K562 (cell line): ENCODE measurements around the gene EML3. TPM values are rescaled to one million over a fixed set of nuclear protein-coding genes. Genes with fewer than 3 reads are reported as not detected.

Experiments used
- FOXM1 ChIP-seq, 2 experiments: fragments of 450-650 bp in 1 of 2; sonication (generic) in 1 of 2; formaldehyde crosslinking in 1 of 2; IDR thresholded peaks; 2 replicates each; pipeline versions ENCODE4 v1.6.1 to v1.9.0; 2017 to 2022; ENCODE audit warnings: low read depth in 2 of 2, mild to moderate bottlenecking in 2 of 2, missing genetic modification reagents in 1 of 2, moderate library complexity in 1 of 2
- HDAC8 ChIP-seq: fragments of 450-650 bp; IDR thresholded peaks from 2 replicates; pipeline ENCODE4 v1.6.1; 2016; ENCODE audit warnings: mild to moderate bottlenecking, missing genetic modification characterization, moderate library complexity, missing compliant biosample characterization
- POLR3A ChIP-seq: IDR thresholded peaks from 2 replicates; pipeline ENCODE4 v1.6.1; 2011; ENCODE audit warnings: borderline replicate concordance, mild to moderate bottlenecking, moderate library complexity; ENCODE audit not compliant: insufficient read length, insufficient read depth; ENCODE audit errors: extremely low read depth
- SMAD1 ChIP-seq: fragments of 150-350 bp; IDR thresholded peaks from 2 replicates; pipeline ENCODE4 v1.6.1; 2014; ENCODE audit warnings: low read length, low read depth; ENCODE audit not compliant: partially characterized antibody
- TAF9B ChIP-seq: fragments of 450-650 bp; IDR thresholded peaks from 2 replicates; pipeline ENCODE4 v1.6.1; 2018; ENCODE audit warnings: mild to moderate bottlenecking; ENCODE audit not compliant: partially characterized antibody
- ZNF224 ChIP-seq: sonication (generic); formaldehyde crosslinking; IDR thresholded peaks from 2 replicates; pipeline ENCODE4 v1.8.0; 2022; ENCODE audit warnings: mild to moderate bottlenecking, missing genetic modification reagents
- polyA plus RNA-seq, 8 experiments: library from polyadenylated mRNA; depleted of rRNA in 4 of 8; stranded (reverse) in 5 of 8; unstranded in 3 of 8; fragments of >200 nt; fragmentation: Nextera tagmentation in 2 of 8; fragmentation: Illumina TruSeq in 1 of 8; extraction: Ambion mirVana in 2 of 8; extraction: Trizol in 1 of 8; gene quantifications; 2 replicates each; pipeline versions ENCODE4 v1.2.1 to v1.2.3, GENCODE V29; 2011 to 2014; ENCODE audit warnings: inconsistent platforms in 1 of 8, missing spikeins in 1 of 8
- total RNA-seq, 7 experiments: library from RNA; depleted of rRNA in 6 of 7; stranded (reverse); fragments of >200 nt in 6 of 7; fragmentation: Illumina TruSeq in 2 of 7; extraction: Trizol in 2 of 7; gene quantifications; 2 replicates each; pipeline versions ENCODE4 v1.2.1 to v1.2.3, GENCODE V29; 2011 to 2021; ENCODE audit warnings: low replicate concordance in 1 of 7
- TF ChIP-seq, protein P1 (sequence below): fragments of 250-450 bp; sonication (Bioruptor Pico); IDR thresholded peaks from 2 replicates; pipeline ENCODE4 v1.4.0; 2020; ENCODE audit warnings: mild to moderate bottlenecking, moderate library complexity, borderline replicate concordance
- TF ChIP-seq, protein P2 (sequence below): fragments of 250-450 bp; sonication (Bioruptor Pico); IDR thresholded peaks from 2 replicates; pipeline ENCODE4 v1.5.0; 2021; ENCODE audit warnings: mild to moderate bottlenecking, moderate library complexity
- TF ChIP-seq, protein P3 (sequence below): sonication (generic); formaldehyde crosslinking; IDR thresholded peaks from 2 replicates; pipeline ENCODE4 v1.8.0; 2023; ENCODE audit warnings: mild to moderate bottlenecking, missing genetic modification reagents
- TF ChIP-seq, protein P4 (sequence below), 2 experiments: fragments of 200-800 bp in 1 of 2; sonication (Bioruptor generic) in 1 of 2; sonication (generic) in 1 of 2; formaldehyde crosslinking in 1 of 2; IDR thresholded peaks in 1 of 2; conservative IDR thresholded peaks in 1 of 2; 2 replicates each; pipeline versions ENCODE4 v1.5.0 to v1.6.1; 2016 to 2020; ENCODE audit warnings: missing compliant biosample characterization in 1 of 2, missing genetic modification characterization in 1 of 2, missing genetic modification reagents in 1 of 2
- TF ChIP-seq, protein P5 (sequence below): fragments of 450-650 bp; IDR thresholded peaks from 2 replicates; pipeline ENCODE4 v1.6.1; 2017; ENCODE audit warnings: antibody characterized with exemption, mild to moderate bottlenecking

EML3 gene
- total and polyA plus RNA-seq, 9 of the 15 experiments (the other 6 are each of a cell fraction or from before 2014, with no cell fraction given), result 0.32 to 90.5 (median 26.4) TPM

DNA sequence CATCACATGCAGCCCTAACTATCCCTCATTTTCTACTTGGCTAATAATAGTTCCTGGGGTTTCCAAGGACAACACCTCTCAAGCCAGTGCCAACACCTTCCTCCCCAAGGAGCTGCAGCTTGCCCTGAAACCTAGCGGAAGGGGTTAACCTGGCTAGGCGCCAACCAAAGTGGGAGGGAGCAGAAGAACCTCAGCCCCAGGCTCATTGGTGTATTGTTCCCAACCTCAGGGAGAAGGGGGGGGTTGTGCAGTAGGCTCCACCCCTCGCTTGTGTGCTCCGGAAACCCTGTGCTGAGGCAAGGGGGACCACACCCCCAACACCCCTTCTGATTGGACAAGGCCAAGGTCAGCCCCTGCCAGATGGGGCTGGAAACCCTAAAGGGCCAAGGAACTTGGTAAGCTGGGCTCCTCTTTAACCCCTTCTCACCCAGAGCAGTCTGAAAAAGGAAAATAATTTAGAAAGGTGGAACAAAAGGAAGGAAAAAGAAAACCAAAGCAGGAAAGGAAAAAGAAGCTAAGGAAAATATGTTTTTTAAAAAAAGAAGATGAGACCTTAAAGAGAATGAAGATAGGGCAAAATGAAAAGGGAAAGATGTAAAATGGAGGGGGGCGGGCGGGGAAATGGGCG lies 13.4 kb downstream of the EML3 start (continued):
- TF ChIP-seq, protein P1, sequence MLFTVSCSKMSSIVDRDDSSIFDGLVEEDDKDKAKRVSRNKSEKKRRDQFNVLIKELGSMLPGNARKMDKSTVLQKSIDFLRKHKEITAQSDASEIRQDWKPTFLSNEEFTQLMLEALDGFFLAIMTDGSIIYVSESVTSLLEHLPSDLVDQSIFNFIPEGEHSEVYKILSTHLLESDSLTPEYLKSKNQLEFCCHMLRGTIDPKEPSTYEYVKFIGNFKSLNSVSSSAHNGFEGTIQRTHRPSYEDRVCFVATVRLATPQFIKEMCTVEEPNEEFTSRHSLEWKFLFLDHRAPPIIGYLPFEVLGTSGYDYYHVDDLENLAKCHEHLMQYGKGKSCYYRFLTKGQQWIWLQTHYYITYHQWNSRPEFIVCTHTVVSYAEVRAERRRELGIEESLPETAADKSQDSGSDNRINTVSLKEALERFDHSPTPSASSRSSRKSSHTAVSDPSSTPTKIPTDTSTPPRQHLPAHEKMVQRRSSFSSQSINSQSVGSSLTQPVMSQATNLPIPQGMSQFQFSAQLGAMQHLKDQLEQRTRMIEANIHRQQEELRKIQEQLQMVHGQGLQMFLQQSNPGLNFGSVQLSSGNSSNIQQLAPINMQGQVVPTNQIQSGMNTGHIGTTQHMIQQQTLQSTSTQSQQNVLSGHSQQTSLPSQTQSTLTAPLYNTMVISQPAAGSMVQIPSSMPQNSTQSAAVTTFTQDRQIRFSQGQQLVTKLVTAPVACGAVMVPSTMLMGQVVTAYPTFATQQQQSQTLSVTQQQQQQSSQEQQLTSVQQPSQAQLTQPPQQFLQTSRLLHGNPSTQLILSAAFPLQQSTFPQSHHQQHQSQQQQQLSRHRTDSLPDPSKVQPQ (CRISPR knock-in tag), result no peak
- TF ChIP-seq, protein P2, sequence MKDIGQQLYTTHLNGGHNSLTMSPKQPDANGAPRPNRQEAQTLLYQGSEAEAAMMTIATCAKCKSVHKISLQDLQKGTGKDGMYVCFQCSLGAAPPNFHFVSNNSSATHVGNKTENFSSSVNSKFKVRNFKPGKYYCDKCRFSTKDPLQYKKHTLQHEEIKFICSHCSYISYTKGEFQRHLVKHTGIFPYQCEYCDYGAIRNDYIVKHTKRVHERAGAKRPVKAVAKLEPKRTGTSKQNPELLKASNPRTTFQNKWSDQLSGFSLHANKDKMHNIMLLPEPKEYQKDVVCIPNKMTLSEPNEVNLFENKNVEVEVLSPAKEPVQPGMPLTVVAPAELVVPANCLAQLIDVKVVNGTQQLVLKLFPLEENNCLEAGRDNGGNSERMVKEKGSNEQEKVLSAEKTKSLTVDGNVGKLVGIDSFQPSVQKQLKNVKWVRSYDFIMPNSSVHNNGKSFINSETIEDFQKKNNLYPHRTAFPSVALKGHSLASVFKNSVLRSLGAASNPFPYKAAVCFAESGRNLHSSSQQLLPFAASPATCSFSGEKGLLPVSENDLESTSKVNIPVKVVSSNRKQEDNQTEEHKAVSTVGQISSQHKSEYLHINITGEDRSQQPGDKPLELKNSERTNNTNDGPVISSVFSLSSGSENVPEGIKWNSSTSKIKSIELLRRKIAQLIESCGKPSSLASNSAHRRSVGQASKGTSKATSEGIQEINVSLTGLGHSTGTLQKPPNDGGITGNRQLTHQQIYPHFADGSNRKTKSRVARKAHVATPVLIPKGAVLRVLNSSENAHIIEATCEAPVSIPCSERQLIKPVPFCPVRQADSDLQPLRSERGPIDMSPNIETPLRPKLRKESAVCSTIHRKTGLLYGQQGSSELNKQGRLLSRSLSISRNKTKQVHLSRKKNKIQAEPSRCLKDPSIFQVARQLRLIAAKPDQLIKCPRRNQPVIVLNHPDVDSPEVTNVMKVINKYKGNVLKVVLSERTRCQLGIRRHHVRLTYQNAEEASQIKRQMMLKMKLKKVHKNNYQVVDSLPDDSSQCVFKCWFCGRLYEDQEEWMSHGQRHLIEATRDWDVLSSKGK (CRISPR knock-in tag), result no peak
- TF ChIP-seq SMAD1 (peak; percentile 86), ZNF224 (CRISPR knock-in tag) (no peak), FOXM1 (IDR thresholded peaks at IDR 0.05; ENCODE audit: low read depth) (peak; percentile 81), FOXM1 (CRISPR knock-in tag; IDR thresholded peaks at IDR 0.05; ENCODE audit: low read depth) (no peak), POLR3A (no peak), HDAC8 (tag) (no peak), TAF9B (no peak)
- TF ChIP-seq, protein P3, sequence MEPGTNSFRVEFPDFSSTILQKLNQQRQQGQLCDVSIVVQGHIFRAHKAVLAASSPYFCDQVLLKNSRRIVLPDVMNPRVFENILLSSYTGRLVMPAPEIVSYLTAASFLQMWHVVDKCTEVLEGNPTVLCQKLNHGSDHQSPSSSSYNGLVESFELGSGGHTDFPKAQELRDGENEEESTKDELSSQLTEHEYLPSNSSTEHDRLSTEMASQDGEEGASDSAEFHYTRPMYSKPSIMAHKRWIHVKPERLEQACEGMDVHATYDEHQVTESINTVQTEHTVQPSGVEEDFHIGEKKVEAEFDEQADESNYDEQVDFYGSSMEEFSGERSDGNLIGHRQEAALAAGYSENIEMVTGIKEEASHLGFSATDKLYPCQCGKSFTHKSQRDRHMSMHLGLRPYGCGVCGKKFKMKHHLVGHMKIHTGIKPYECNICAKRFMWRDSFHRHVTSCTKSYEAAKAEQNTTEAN (CRISPR knock-in tag), result no peak
- TF ChIP-seq, protein P4, sequence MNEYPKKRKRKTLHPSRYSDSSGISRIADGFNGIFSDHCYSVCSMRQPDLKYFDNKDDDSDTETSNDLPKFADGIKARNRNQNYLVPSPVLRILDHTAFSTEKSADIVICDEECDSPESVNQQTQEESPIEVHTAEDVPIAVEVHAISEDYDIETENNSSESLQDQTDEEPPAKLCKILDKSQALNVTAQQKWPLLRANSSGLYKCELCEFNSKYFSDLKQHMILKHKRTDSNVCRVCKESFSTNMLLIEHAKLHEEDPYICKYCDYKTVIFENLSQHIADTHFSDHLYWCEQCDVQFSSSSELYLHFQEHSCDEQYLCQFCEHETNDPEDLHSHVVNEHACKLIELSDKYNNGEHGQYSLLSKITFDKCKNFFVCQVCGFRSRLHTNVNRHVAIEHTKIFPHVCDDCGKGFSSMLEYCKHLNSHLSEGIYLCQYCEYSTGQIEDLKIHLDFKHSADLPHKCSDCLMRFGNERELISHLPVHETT (CRISPR knock-in tag; conservative IDR thresholded peaks at IDR 0.05 in 1 of 2, IDR thresholded peaks at IDR 0.05 in 1 of 2), result no peak
- TF ChIP-seq, protein P5, sequence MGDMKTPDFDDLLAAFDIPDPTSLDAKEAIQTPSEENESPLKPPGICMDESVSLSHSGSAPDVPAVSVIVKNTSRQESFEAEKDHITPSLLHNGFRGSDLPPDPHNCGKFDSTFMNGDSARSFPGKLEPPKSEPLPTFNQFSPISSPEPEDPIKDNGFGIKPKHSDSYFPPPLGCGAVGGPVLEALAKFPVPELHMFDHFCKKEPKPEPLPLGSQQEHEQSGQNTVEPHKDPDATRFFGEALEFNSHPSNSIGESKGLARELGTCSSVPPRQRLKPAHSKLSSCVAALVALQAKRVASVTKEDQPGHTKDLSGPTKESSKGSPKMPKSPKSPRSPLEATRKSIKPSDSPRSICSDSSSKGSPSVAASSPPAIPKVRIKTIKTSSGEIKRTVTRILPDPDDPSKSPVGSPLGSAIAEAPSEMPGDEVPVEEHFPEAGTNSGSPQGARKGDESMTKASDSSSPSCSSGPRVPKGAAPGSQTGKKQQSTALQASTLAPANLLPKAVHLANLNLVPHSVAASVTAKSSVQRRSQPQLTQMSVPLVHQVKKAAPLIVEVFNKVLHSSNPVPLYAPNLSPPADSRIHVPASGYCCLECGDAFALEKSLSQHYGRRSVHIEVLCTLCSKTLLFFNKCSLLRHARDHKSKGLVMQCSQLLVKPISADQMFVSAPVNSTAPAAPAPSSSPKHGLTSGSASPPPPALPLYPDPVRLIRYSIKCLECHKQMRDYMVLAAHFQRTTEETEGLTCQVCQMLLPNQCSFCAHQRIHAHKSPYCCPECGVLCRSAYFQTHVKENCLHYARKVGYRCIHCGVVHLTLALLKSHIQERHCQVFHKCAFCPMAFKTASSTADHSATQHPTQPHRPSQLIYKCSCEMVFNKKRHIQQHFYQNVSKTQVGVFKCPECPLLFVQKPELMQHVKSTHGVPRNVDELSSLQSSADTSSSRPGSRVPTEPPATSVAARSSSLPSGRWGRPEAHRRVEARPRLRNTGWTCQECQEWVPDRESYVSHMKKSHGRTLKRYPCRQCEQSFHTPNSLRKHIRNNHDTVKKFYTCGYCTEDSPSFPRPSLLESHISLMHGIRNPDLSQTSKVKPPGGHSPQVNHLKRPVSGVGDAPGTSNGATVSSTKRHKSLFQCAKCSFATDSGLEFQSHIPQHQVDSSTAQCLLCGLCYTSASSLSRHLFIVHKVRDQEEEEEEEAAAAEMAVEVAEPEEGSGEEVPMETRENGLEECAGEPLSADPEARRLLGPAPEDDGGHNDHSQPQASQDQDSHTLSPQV, result no peak
